Astrocyte (in vitro differentiated cells and primary cell): ENCODE measurements around the gene UBE2QL1. TPM values are rescaled to one million over a fixed set of nuclear protein-coding genes. Genes with fewer than 3 reads are reported as not detected.

Experiments used
- DNase-seq: peaks from one replicate; pipeline ENCODE4 v3.0.0-alpha.2; 2010; ENCODE audit warnings: low read depth
- FAIRE-seq: peaks from 2 replicates; lab custom pipeline; 2011; peaks lifted over from hg19 to GRCh38; lab: Jason Lieb, UNC
- H2AFZ ChIP-seq: 2 replicates; pipeline ENCODE4 v1.6.0; 2012; ENCODE audit warnings: low read depth, low read length, inconsistent platforms
- H3K27ac ChIP-seq: 2 replicates; pipeline ENCODE4 v1.5.1; 2011; ENCODE audit warnings: low read depth, low read length, inconsistent platforms
- H3K27me3 ChIP-seq: 2 replicates; pipeline ENCODE4 v1.6.0; 2011; ENCODE audit warnings: low read length, inconsistent platforms; ENCODE audit not compliant: insufficient read depth
- H3K36me3 ChIP-seq: 2 replicates; pipeline ENCODE4 v1.5.1; 2011; ENCODE audit warnings: low read length, inconsistent platforms; ENCODE audit not compliant: insufficient read depth
- H3K4me1 ChIP-seq: 2 replicates; pipeline ENCODE4 v1.5.1; 2011; ENCODE audit warnings: low read length, inconsistent platforms; ENCODE audit not compliant: insufficient read depth
- H3K4me2 ChIP-seq: 2 replicates; pipeline ENCODE4 v1.6.0; 2012; ENCODE audit warnings: low read length, inconsistent platforms
- H3K4me3 ChIP-seq: 2 replicates; pipeline ENCODE4 v1.5.1; 2011; ENCODE audit warnings: low read depth, mild to moderate bottlenecking, low read length, inconsistent platforms; ENCODE audit not compliant: insufficient read depth
- H3K79me2 ChIP-seq: 2 replicates; pipeline ENCODE4 v1.6.0; 2012; ENCODE audit warnings: mild to moderate bottlenecking, low read length, inconsistent platforms; ENCODE audit not compliant: insufficient read depth
- H3K9ac ChIP-seq: 2 replicates; pipeline ENCODE4 v1.6.0; 2012; ENCODE audit warnings: mild to moderate bottlenecking, low read length, inconsistent platforms
- H3K9me3 ChIP-seq: 2 replicates; pipeline ENCODE4 v1.5.1; 2012; ENCODE audit warnings: low read depth, mild to moderate bottlenecking, low read length, inconsistent platforms; ENCODE audit not compliant: insufficient read depth
- H4K20me1 ChIP-seq: 2 replicates; pipeline ENCODE4 v1.6.0; 2012; ENCODE audit warnings: low read length, inconsistent platforms; ENCODE audit not compliant: insufficient read depth
- H3K27ac Mint-ChIP-seq: one replicate; pipeline ENCODE4 v1.8.0; 2021; ENCODE audit warnings: mild to moderate bottlenecking, mixed read lengths; ENCODE audit not compliant: unreplicated experiment
- H3K27me3 Mint-ChIP-seq: one replicate; pipeline ENCODE4 v1.8.0; 2021; ENCODE audit warnings: low read depth, mixed read lengths; ENCODE audit not compliant: unreplicated experiment
- H3K36me3 Mint-ChIP-seq: one replicate; pipeline ENCODE4 v1.8.0; 2021; ENCODE audit warnings: low read depth, mixed read lengths; ENCODE audit not compliant: unreplicated experiment
- H3K4me1 Mint-ChIP-seq: one replicate; pipeline ENCODE4 v1.8.0; 2021; ENCODE audit warnings: low read depth, mixed read lengths; ENCODE audit not compliant: unreplicated experiment
- H3K4me3 Mint-ChIP-seq: one replicate; pipeline ENCODE4 v1.8.0; 2021; ENCODE audit warnings: mild to moderate bottlenecking, moderate library complexity, mixed read lengths; ENCODE audit not compliant: unreplicated experiment
- H3K9me3 Mint-ChIP-seq: one replicate; pipeline ENCODE4 v1.8.0; 2021; ENCODE audit warnings: mild to moderate bottlenecking, mixed read lengths; ENCODE audit not compliant: unreplicated experiment
- CTCF ChIP-seq: IDR thresholded peaks from 2 replicates; pipeline ENCODE4 v1.5.1; 2011; ENCODE audit warnings: low read depth, mild to moderate bottlenecking, inconsistent platforms, low read length, moderate library complexity; ENCODE audit not compliant: insufficient read depth
- EZH2 ChIP-seq: IDR thresholded peaks from 2 replicates; pipeline ENCODE4 v1.6.1; 2012; ENCODE audit warnings: mild to moderate bottlenecking, low read length, inconsistent platforms; ENCODE audit not compliant: insufficient read depth
- total RNA-seq: library from RNA; stranded (reverse); gene quantifications from 2 replicates; pipeline ENCODE4 v1.2.1, GENCODE V29; 2021

UBE2QL1 gene
- total RNA-seq, 1 donor from 2014 or later = 0.50 TPM

GRCh38 chr5:6535594-6535993 is 86.9 kb downstream of the UBE2QL1 start:
- Histone ChIP-seq H3K79me2 (no peaks in the 10 kb centered on the region), H4K20me1 (no peaks in the 10 kb centered on the region), H3K9ac (no peak overlapping the region), H3K4me1 (no peaks in the 10 kb centered on the region), H3K27me3 (no peaks in the 10 kb centered on the region), H2AFZ (no peak overlapping the region), H3K36me3 (no peaks in the 10 kb centered on the region), H3K27ac (no peak overlapping the region), H3K4me2 (no peak overlapping the region), H3K9me3 (no peaks in the 10 kb centered on the region), H3K4me3 (no peak overlapping the region)
- Mint-ChIP-seq H3K27me3 (peaks cover 53% of the 10 kb centered on the region), H3K4me3 (no peak overlapping the region), H3K9me3 (peaks cover 8% of the 10 kb centered on the region), H3K27ac (no peak overlapping the region), H3K4me1 (peaks cover 1% of the 10 kb centered on the region), H3K36me3 (no peaks in the 10 kb centered on the region)
- TF ChIP-seq EZH2 (no peak), CTCF (no peak)
- no peak for FAIRE-seq
- DNase-seq = no peak

- FAIRE-seq (no peak), DNase-seq (no peak)
- Mint-ChIP-seq H3K9me3 (peaks cover 4% of the 10 kb centered on the region), H3K27ac (no peak overlapping the region), H3K4me1 (peaks cover 4% of the 10 kb centered on the region), H3K36me3 (no peaks in the 10 kb centered on the region), H3K27me3 (peaks cover 32% of the 10 kb centered on the region), H3K4me3 (no peak overlapping the region)
- Histone ChIP-seq H3K4me3 (no peak overlapping the region), H2AFZ (no peak overlapping the region), H3K4me1 (no peaks in the 10 kb centered on the region), H3K9me3 (peaks cover 2% of the 10 kb centered on the region), H3K36me3 (no peaks in the 10 kb centered on the region), H4K20me1 (no peaks in the 10 kb centered on the region), H3K4me2 (no peak overlapping the region), H3K27ac (no peak overlapping the region), H3K9ac (no peak overlapping the region), H3K27me3 (no peaks in the 10 kb centered on the region), H3K79me2 (no peaks in the 10 kb centered on the region)
- TF ChIP-seq CTCF (no peak), EZH2 (no peak)
Observed at GRCh38 chr5:6539060-6539459, 90.4 kb downstream of the UBE2QL1 start.

- DNase-seq (no peak), FAIRE-seq (no peak)
- H3K9me3 Mint-ChIP-seq = peaks cover 4% of the 10 kb centered on the region
- Histone ChIP-seq H3K27me3 (no peaks in the 10 kb centered on the region), H3K4me3 (no peak overlapping the region), H4K20me1 (no peaks in the 10 kb centered on the region), H3K4me1 (no peaks in the 10 kb centered on the region), H2AFZ (no peak overlapping the region), H3K27ac (no peak overlapping the region), H3K79me2 (no peaks in the 10 kb centered on the region), H3K4me2 (no peak overlapping the region), H3K36me3 (no peaks in the 10 kb centered on the region), H3K9me3 (peaks cover 2% of the 10 kb centered on the region), H3K9ac (no peak overlapping the region)
- TF ChIP-seq CTCF (no peak), EZH2 (no peak)
- H3K36me3 Mint-ChIP-seq = no peaks in the 10 kb centered on the region
- peak overlapping the region; percentile 22 for H3K27ac Mint-ChIP-seq
- peaks cover 34% of the 10 kb centered on the region for H3K27me3 Mint-ChIP-seq
- no peak overlapping the region for H3K4me3 Mint-ChIP-seq
- peaks cover 4% of the 10 kb centered on the region for H3K4me1 Mint-ChIP-seq
Observed at GRCh38 chr5:6540111-6540827, 91.6 kb downstream of the UBE2QL1 start.
